Fibroblast of villous mesenchyme (primary cell): ENCODE results near the gene MRS2. TPM values are rescaled to one million over a fixed set of nuclear protein-coding genes. Genes with fewer than 3 reads are reported as not detected.
A peak's percentile ranks its signal among the peaks of the same experiment; 100 is the strongest.

Experiments used
- DNase-seq: peaks from one replicate; pipeline ENCODE4 v3.0.0-alpha.2; 2010; ENCODE audit warnings: low read depth
- H3K4me3 ChIP-seq: 2 replicates; pipeline ENCODE4 v1.5.1; 2011; ENCODE audit warnings: low read depth, mild to moderate bottlenecking, low read length
- total RNA-seq: library from RNA; depleted of rRNA; stranded (reverse); fragments of >200 nt; gene quantifications from 2 replicates; pipeline ENCODE4 v1.2.3, GENCODE V29; 2012
- TF ChIP-seq, protein P1 (sequence below): IDR thresholded peaks from 2 replicates; pipeline ENCODE4 v1.5.1; 2012; ENCODE audit warnings: low read depth, mild to moderate bottlenecking, low read length; ENCODE audit not compliant: insufficient read depth

Gene MRS2
- total RNA-seq, 1 donor, result 38.4 TPM

DNA sequence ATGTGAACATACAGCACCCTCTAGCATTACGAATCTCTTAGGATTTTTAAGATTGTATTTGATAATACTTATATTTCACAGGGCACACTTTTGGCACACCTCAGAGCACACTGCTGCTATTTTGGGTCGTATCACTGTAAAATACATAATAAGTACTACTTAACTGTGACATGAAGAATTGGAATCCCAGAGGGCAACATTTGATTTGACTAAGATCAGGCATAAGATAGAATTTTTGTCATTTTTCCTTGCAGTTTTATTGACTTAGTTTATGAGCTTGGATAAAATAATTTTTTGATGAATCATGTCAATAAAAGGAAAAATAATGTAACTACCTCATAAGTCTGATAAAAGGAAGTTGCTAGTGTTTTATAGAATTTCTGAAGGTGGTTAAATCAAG, 22.4 kb downstream of the MRS2 start:
- TF ChIP-seq, protein P1, sequence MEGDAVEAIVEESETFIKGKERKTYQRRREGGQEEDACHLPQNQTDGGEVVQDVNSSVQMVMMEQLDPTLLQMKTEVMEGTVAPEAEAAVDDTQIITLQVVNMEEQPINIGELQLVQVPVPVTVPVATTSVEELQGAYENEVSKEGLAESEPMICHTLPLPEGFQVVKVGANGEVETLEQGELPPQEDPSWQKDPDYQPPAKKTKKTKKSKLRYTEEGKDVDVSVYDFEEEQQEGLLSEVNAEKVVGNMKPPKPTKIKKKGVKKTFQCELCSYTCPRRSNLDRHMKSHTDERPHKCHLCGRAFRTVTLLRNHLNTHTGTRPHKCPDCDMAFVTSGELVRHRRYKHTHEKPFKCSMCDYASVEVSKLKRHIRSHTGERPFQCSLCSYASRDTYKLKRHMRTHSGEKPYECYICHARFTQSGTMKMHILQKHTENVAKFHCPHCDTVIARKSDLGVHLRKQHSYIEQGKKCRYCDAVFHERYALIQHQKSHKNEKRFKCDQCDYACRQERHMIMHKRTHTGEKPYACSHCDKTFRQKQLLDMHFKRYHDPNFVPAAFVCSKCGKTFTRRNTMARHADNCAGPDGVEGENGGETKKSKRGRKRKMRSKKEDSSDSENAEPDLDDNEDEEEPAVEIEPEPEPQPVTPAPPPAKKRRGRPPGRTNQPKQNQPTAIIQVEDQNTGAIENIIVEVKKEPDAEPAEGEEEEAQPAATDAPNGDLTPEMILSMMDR, result no peak
- H3K4me3 ChIP-seq, result no peak overlapping the region
- no peak for DNase-seq

DNA sequence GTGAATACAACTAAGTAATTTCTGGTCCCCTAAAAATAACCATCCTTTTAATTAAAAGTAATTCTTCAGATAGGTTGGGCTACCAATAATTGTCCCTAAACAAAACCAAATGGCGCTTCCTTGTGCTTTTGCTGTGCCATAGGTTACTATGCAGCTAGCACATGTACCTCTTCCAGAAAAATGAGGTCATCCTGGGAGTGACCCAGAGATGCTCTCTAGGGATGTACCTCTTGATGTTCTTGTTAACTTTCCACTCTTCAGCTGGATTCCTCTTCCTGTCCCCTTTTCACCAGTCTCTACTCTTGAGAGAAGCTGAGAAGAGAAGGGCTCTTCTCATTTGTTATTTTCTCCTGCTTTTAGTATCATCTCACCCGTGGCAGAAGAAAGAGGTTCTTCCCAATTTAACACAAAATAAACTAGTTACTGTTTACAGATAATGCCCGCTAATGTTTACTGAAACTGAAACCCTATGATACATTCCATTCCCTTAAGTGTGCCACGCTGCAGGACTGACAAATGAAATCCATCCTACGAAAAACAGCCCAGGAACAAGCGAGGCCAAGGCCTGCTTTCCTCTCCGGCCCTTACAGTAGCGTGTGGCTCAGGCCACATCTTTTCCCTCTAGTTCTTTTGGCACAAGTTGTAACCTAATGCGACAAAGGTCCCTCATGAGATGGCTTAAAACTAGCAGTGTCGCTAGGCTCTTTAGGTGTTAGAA, 24.2 kb downstream of the MRS2 start:
- no peak overlapping the region for H3K4me3 ChIP-seq
- TF ChIP-seq, protein P1, result no peak
- no peak for DNase-seq

DNA sequence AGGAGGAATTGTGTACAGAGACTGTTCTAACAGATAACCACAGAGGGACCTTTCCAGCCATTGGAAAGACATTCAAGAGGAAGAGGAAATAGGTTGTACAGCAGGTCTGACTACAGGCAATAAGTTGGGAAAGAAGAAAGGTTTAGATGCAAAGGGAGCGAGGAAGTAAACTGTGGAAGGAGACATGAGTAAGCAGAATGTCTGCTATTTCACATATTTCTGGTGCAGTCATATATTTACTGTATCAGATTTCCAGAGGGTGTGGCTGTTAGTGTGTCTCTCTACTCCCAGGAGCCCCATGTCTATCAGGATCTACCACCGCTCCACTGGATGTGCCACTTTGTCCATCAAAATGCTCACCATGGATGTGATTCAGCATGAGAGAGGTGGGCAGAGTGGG, 25.9 kb downstream of the MRS2 start:
- peak; percentile 37 for DNase-seq
- TF ChIP-seq, protein P1, result no peak
- no peak overlapping the region for H3K4me3 ChIP-seq

DNA sequence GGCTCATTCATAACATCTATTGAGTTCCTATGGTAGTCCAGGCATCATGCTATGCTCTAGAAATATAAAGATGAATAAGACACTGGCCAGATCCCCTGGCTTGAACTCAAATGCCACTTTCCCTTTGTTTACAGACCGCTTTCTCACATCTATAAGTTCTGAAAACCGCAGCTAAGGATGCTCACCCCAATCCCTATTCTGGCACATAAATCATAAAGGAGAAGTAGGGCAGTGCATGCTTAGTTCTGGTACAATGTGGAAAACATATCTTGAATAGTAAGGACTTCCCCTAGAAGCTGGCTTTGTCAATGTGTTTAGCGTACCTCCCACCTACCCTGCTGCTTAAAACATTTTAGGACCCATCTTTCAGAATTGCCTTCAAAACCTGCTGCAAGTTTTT, 26.4 kb downstream of the MRS2 start:
- no peak for DNase-seq

DNA sequence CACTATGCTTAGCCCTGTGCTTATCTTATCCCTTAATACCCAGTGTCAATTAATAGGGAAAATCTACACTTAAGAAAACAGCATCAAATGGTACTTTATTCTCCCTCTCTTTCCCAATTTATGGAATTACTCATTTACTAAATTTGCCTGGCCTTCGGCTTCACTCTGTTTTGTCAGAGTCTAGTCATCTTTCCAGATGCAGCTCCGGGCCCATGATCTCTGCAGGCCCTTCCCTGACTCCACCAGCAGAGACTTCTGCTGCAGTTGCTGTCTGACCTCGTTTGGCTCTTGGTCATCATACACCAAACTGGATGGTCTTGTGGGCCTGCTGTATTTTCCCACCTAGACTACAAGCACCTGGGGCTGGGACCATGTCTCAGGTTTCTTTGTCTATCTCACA, 27.4 kb downstream of the MRS2 start:
- no peak for DNase-seq
- no peak overlapping the region for H3K4me3 ChIP-seq
- TF ChIP-seq, protein P1, result no peak

More for the DNA sequence above, 26.4 kb downstream of the MRS2 start:
- no peak overlapping the region for H3K4me3 ChIP-seq
- TF ChIP-seq, protein P1, result no peak

DNA sequence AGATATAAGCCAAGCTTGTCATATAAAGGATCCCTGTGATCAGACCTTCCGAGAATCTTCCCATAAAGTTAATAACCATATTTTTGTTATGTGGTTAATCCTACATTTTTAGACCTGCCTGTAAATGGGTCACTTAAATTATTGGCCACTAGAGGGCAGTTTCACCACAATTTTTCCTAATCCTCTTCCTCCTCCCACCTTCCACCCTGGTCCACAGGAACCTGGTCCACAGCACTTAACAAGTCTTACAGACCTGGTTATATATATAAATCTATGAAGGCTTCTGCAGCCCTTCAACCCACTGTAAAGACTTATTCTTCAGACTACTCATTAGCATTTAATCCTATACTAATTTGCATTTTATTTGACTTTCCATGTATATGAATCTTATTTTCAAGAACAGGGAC, 28.3 kb downstream of the MRS2 start:
- TF ChIP-seq, protein P1, result peak; percentile 71
- peak; percentile 59 for DNase-seq

DNA sequence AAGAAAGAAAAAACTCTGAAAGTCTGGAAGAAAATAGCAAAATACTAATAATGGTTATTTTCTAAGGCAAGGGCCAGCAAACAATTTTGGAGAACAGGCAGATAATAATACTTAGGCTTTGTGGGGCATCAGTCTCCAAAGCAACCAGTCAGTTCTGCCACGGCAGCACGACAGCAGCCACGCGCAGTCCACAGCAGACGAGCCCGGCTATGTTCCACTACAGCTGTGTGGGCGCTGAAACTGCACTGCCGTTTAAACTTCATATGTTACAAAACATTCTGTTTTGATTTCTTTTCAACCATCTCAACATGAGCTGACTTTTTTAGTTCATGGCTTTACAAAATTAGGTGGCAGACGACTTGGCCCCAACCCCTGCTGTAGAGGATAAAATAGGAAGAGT, 29.9 kb downstream of the MRS2 start:
- TF ChIP-seq, protein P1, result no peak

More for the DNA sequence above, 28.3 kb downstream of the MRS2 start:
- H3K4me3 ChIP-seq, result no peak overlapping the region

More for the DNA sequence above, 29.9 kb downstream of the MRS2 start:
- no peak overlapping the region for H3K4me3 ChIP-seq
- DNase-seq, result no peak
